Neural cell (in vitro differentiated cells): Measurements from ENCODE around the gene IKZF2.

Experiments
- CTCF ChIP-seq: fragments of 450-650 bp; IDR thresholded peaks from 2 replicates; pipeline ENCODE4 v1.5.1; 2014; ENCODE audit warnings: antibody characterized with exemption, mild to moderate bottlenecking, moderate library complexity; ENCODE audit not compliant: poor library complexity, severe bottlenecking
- EP300 ChIP-seq: fragments of 450-650 bp; conservative IDR thresholded peaks from 2 replicates; pipeline ENCODE4 v1.6.1; 2014; ENCODE audit warnings: antibody characterized with exemption, mild to moderate bottlenecking, moderate library complexity; ENCODE audit not compliant: poor library complexity, severe bottlenecking
- EZH2 ChIP-seq: fragments of 200-600, 300-800 bp; shearing (Covaris generic), sonication (generic); IDR thresholded peaks from 2 replicates; pipeline ENCODE4 v1.6.1; 2014; ENCODE audit warnings: antibody characterized with exemption, low read length, borderline replicate concordance, mild to moderate bottlenecking; ENCODE audit not compliant: insufficient read depth, poor library complexity, severe bottlenecking
- REST ChIP-seq: IDR thresholded peaks from 2 replicates; pipeline ENCODE4 v1.6.1; 2012; ENCODE audit warnings: borderline replicate concordance

GRCh38 chr2:213068676-213069359 lies 82.6 kb downstream of the IKZF2 start:
- no peak for TF ChIP-seq EZH2
- no peak for TF ChIP-seq CTCF
- no peak for TF ChIP-seq EP300
- no peak for TF ChIP-seq REST
